ENCODE measurements around the gene VAPA. TPM values are rescaled to one million over a fixed set of nuclear protein-coding genes. Genes with fewer than 3 reads are reported as not detected.

Gene VAPA
- polyA plus RNA-seq, 1 experiment = 170 TPM

- Histone ChIP-seq H3K36me3 (ENCODE audit: control insufficient read depth, insufficient read depth, low read length) (no peaks in the 10 kb centered on the region), H3K4me3 (ENCODE audit: low read depth, low read length) (no peak overlapping the region), H3K27me3 (ENCODE audit: control insufficient read depth, insufficient read depth, low read length) (0 out of 2 replicates have a peak, but pooled peaks cover 1% of the 10 kb centered on the region)
- no peak for DNase-seq (ENCODE audit: low read depth)
- TF ChIP-seq, protein P1, sequence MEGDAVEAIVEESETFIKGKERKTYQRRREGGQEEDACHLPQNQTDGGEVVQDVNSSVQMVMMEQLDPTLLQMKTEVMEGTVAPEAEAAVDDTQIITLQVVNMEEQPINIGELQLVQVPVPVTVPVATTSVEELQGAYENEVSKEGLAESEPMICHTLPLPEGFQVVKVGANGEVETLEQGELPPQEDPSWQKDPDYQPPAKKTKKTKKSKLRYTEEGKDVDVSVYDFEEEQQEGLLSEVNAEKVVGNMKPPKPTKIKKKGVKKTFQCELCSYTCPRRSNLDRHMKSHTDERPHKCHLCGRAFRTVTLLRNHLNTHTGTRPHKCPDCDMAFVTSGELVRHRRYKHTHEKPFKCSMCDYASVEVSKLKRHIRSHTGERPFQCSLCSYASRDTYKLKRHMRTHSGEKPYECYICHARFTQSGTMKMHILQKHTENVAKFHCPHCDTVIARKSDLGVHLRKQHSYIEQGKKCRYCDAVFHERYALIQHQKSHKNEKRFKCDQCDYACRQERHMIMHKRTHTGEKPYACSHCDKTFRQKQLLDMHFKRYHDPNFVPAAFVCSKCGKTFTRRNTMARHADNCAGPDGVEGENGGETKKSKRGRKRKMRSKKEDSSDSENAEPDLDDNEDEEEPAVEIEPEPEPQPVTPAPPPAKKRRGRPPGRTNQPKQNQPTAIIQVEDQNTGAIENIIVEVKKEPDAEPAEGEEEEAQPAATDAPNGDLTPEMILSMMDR (IDR thresholded peaks at IDR 0.05; ENCODE audit: insufficient read depth, low read depth, low read length) = no peak
- CTCF ChIA-PET = no interaction called here
- POLR2A ChIA-PET = no interaction called here
Observed at GRCh38 chr18:9985641-9986040, 71.8 kb downstream of the VAPA start.

GRCh38 chr18:9986156-9986930 lies 72.5 kb downstream of the VAPA start:
- TF ChIP-seq, protein P1 (IDR thresholded peaks at IDR 0.05; ENCODE audit: insufficient read depth, low read depth, low read length) = no peak
- no peak for DNase-seq (ENCODE audit: low read depth)
- POLR2A ChIA-PET = no interaction called here
- CTCF ChIA-PET = interaction anchor here (0.9 kb wide), 1 partner anchor 17 kb away, joined by 3 read pairs; no protein-coding TSS in a partner anchor
- Histone ChIP-seq H3K27me3 (ENCODE audit: control insufficient read depth, insufficient read depth, low read length) (0 out of 2 replicates have a peak, but pooled peaks cover 1% of the 10 kb centered on the region), H3K36me3 (ENCODE audit: control insufficient read depth, insufficient read depth, low read length) (no peaks in the 10 kb centered on the region), H3K4me3 (ENCODE audit: low read depth, low read length) (no peak overlapping the region)

DNA sequence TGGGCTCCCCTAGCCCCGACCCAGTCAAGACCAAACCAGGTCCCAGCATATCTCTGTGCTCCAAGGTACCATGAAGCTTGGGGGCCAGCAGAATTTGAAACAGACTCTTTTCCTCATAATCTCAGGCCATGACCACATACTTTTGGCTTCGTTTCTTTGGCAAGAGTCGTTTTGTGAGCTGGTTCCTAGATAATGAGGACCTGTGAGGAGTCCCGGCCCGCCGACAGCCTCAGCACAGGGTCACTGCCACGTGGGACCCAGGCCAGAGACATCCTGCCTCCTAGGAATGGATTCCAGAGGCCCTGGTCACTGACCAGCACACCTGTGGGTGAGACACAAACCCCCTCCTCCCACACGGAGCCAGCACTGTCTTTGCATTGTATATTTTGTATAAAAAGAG lies 73.5 kb downstream of the VAPA start:
- TF ChIP-seq, protein P1 (IDR thresholded peaks at IDR 0.05; ENCODE audit: insufficient read depth, low read depth, low read length) = no peak
- POLR2A ChIA-PET = no interaction called here
- CTCF ChIA-PET = no interaction called here
- DNase-seq (ENCODE audit: low read depth) = no peak
- Histone ChIP-seq H3K27me3 (ENCODE audit: control insufficient read depth, insufficient read depth, low read length) (0 out of 2 replicates have a peak, but pooled peaks cover 1% of the 10 kb centered on the region), H3K4me3 (ENCODE audit: low read depth, low read length) (no peak overlapping the region), H3K36me3 (ENCODE audit: control insufficient read depth, insufficient read depth, low read length) (no peaks in the 10 kb centered on the region)

- peaks cover 2% of the 10 kb centered on the region; the same call in 1 of the 2 replicates for H3K27me3 ChIP-seq (ENCODE audit: control insufficient read depth, insufficient read depth, low read length)
- CTCF ChIA-PET = no interaction called here
- no peak for DNase-seq (ENCODE audit: low read depth)
- H3K4me3 ChIP-seq (ENCODE audit: low read depth, low read length) = no peak overlapping the region
- POLR2A ChIA-PET = no interaction called here
- TF ChIP-seq, protein P1 (IDR thresholded peaks at IDR 0.05; ENCODE audit: insufficient read depth, low read depth, low read length) = no peak
- no peaks in the 10 kb centered on the region for H3K36me3 ChIP-seq (ENCODE audit: control insufficient read depth, insufficient read depth, low read length)
Observed at GRCh38 chr18:9987931-9988330, 74.1 kb downstream of the VAPA start.

GRCh38 chr18:9988665-9989064 lies 74.8 kb downstream of the VAPA start:
- TF ChIP-seq, protein P1 (IDR thresholded peaks at IDR 0.05; ENCODE audit: insufficient read depth, low read depth, low read length) = no peak
- ChIA-PET POLR2A (no interaction called here), CTCF (no interaction called here)
- no peak overlapping the region for H3K4me3 ChIP-seq (ENCODE audit: low read depth, low read length)
- H3K27me3 ChIP-seq (ENCODE audit: control insufficient read depth, insufficient read depth, low read length) = peaks cover 4% of the 10 kb centered on the region; the same call in 1 of the 2 replicates
- H3K36me3 ChIP-seq (ENCODE audit: control insufficient read depth, insufficient read depth, low read length) = no peaks in the 10 kb centered on the region
- no peak for DNase-seq (ENCODE audit: low read depth)
